HG02759 (cell line): Measurements from ENCODE around the gene RABGEF1.
"Not testable (repeated sequence)": the region's sequence is repeated elsewhere in the genome, so short reads cannot be mapped to it uniquely, and the experiment has no call there.

Experiments
- ATAC-seq: cut with Tn5 transposase; IDR thresholded peaks from one replicate; pipeline ENCODE4 v1.9.1; 2021; ENCODE audit warnings: mild to moderate bottlenecking, moderate library complexity; ENCODE audit not compliant: unreplicated experiment

The RABGEF1 gene

DNA sequence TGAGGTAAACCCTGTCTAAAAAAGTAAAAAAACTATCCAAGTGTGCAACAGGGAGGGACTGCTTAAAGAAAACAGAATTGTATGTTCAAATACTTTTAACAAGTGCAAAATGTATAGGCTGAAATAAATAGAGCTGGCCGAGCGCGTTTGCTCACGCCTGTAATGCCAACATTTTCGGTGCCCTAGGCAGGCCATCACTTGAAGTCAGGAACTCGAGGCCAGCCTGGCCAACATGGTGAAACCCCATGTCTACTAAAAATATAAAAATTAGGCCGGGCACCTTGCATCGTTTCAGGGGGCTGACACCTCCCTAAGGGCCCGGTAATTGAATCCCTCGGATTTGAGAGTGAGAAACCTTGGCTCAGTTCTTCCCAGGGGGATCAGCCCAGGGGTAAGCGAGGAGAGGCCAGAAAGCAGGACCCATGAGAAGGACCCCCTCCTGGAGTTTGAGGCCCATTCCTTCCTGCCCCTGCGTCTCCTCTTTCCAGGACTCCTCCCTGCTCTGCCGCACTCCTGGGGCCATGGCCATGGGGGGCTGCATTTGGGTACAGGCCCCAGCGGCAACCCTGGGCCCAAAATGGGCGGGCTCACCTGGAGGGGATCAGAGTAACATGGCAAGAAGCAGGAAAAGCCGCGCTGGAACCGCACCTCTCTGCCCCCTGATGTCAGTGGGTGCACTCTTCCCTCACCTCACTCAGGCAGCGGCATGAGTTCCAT, 105.0 kb downstream of the RABGEF1 start:
- no peak for ATAC-seq

DNA sequence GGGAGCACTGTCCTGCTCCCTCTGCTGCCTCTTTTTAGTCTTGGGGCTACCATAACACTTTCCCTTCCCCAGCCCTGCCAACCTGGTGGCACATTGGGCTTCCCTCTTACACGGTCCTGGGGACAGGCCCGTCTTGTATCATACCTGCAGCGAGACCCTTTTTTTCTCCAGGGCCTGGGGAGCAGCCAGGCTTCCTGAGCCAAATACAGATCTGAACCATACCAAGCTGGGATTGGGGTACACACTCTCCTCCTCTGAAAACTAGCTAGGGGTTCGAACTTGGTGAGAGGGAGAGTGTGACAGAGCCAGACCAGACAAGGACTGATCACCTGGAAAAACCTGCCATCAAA, 105.5 kb downstream of the RABGEF1 start:
- ATAC-seq = not testable (repeated sequence)

DNA sequence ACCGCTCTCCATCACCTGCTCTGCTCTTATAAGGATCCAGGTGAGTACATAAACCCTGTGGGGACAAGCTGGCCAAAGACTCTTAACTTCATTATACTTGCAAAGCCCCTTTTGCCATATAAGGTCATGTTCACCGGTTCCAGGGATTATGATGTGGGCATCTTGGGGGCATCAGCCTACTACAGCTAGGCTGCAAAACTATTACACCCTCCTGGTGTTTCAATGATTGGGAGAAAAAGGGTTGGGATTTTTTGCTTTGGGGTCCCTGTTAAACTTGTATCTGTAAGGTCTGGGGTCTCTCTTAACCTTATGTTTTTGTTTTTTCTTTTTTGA, 107.0 kb downstream of the RABGEF1 start:
- ATAC-seq = not testable (repeated sequence)

DNA sequence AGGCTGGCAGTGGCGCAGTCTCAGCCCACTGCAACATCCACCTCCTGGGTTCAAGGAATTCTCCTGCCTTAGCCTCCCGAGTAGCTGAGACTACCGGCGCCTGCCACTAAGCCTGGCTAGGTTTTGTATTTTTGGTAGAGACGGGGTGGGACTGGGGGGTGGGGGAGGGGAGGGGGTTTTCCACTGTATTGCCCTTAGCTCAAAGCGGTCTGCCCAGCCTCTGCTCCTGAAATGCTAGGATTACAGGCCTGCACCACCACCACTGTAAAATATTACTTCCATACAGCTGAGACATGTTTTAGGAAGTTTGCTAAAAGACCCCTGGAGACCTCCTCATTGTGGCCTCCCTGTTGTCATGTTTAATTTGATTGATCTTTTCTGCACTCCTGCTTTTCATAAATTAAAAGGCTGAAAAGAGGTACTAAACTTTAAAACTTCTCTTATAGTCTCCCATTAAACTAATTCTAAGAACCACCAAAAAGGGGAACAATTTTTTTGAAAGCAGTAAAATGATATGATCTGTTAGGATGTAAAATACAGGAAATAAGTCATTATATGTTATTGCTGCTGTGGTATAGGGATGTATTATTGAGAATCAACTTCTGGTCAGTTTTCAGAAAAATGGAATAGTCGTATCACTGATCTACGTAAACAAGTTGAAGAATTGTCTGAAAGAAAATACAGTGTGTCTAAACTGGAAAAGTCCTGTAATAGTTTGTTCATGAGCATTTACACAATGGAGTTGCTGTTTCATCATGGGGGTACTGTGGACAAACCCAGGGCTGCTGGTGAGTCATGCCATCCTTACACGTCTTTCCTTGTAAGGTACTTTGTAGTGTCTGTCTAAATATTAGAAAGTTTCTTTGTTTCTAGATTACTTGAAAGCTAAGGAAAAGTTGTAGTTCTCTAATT, 107.6 kb downstream of the RABGEF1 start:
- no peak for ATAC-seq

DNA sequence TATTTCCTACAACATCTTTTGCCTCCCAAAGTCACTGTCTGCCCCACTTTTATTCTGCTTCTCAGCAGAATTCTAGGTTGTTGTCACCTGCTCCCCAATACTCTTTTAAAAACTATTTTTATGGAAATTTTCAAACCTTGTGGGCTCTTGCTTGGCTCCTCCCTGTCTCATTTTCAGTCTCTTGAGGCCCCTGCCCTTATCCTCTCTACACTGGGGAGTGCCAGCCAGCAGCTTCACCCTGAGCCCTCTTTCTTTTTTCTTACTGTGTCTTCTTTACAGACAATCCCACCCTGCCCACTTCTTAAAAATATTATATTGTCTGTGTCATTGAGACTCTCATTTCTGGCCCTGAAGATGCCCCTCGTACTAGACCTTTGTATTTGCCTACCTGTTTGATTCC, 118.8 kb downstream of the RABGEF1 start:
- no peak for ATAC-seq

DNA sequence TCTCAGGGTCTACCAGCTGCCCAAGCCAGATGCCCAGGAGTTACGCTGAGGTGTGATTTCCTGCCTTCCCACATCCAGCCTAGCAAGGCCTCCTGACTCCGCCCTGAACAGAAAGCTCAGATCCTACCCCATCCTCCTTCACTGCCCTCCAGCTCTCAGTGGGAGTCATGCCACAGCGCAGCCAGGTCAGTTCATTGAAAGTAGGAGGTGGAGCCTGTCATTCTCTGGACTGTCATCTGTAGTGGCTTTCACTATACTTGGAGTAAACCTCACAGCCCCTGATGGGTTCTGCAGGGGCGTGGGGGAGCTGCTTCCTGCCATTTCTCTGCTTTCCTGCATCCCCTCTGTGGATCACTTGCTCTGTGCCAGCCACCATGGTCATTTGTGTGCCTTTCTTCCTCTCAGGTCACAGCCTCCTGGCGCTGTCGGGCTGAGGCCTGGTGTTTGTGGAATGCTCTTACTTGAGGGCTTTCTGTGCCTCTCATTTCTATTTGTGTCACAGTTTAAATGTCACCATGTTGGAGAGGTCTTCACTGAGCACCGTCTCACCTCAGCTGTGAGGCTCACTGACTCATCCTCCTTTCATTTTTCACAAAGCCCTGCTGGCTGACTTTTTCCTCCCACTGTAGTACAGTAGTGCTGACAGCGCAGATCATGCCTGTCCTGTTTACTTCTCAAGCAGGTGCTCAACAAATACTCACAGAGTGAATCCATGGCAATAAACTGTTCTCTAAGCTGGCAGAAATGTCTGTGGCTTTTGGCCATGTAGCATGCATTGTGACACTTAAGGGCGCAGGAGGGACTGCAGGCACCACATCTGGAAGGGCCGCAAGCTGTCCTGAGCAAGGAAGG, 119.5 kb downstream of the RABGEF1 start:
- no peak for ATAC-seq

DNA sequence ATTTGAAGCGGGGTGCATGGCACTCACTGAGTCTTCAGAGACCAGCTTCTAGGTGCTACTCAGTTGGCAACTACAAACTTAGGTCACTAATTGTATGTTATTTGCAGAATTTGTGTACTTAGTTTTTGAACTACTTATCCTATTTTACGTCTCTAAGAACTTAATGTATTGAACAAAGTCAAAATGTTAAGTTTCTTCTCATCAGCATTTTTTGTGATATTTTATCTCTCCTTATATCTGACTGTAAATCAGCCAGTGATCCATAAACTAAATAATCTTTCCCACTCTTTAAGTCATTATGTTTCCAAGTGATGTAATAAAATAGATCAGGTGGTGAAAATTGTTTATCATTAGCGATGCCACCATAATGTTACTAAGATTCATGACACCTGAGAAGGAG, 120.2 kb downstream of the RABGEF1 start:
- ATAC-seq = no peak
